Esophagus (tissue), 2 donors: Measurements from ENCODE around the gene IRAK1BP1. TPM values are rescaled to one million over a fixed set of nuclear protein-coding genes. Genes with fewer than 3 reads are reported as not detected.
"Not testable (repeated sequence)": the region's sequence is repeated elsewhere in the genome, so short reads cannot be mapped to it uniquely, and the experiment has no call there.

ENCODE experiments used
- H3K27ac ChIP-seq, 2 donors: one replicate each; pipeline ENCODE4 v1.5.1; 2013; ENCODE audit warnings: low read depth in 2 of 2, mild to moderate bottlenecking in 2 of 2, inconsistent platforms in 1 of 2, low read length in 1 of 2, moderate library complexity in 1 of 2
- H3K27me3 ChIP-seq, 2 donors: one replicate each; pipeline ENCODE4 v1.6.1; 2013; ENCODE audit warnings: low read length in 2 of 2, control low read depth in 1 of 2, mild to moderate bottlenecking in 1 of 2; ENCODE audit not compliant: insufficient read depth in 2 of 2, control insufficient read depth in 1 of 2
- H3K36me3 ChIP-seq, 2 donors: one replicate each; pipeline ENCODE4 v1.6.1; 2013; ENCODE audit warnings: low read length in 1 of 2; ENCODE audit not compliant: control insufficient read depth in 2 of 2, insufficient read depth in 2 of 2
- H3K4me1 ChIP-seq, 2 donors: one replicate each; pipeline ENCODE4 v1.6.1; 2013; ENCODE audit warnings: low read length in 1 of 2; ENCODE audit not compliant: control insufficient read depth in 2 of 2, insufficient read depth in 2 of 2
- H3K4me3 ChIP-seq, 2 donors: one replicate each; pipeline ENCODE4 v1.5.1; 2013; ENCODE audit warnings: low read length in 2 of 2, mild to moderate bottlenecking in 2 of 2, low read depth in 1 of 2, moderate library complexity in 1 of 2
- H3K9me3 ChIP-seq, 2 donors: one replicate each; pipeline ENCODE4 v1.6.1; 2013; ENCODE audit warnings: mild to moderate bottlenecking in 2 of 2, low read depth in 1 of 2, low read length in 1 of 2, moderate library complexity in 1 of 2; ENCODE audit not compliant: control insufficient read depth in 2 of 2, insufficient read depth in 1 of 2
- WGBS, 2 donors: extraction: QIAGEN DNeasy Blood & Tissue Kit; methylation state at CpG; one replicate each; pipeline ENCODE4 v1.1.7; 2013; 5-methylcytosine and 5-hydroxymethylcytosine counted together
- polyA plus RNA-seq, 2 donors: library from polyadenylated mRNA; stranded (reverse); fragments of 200-250 nt; gene quantifications; one replicate each; pipeline ENCODE4 v1.2.3, GENCODE V29; 2013
- donor health status: healthy with polysubstance abuse.
- donor health status: Bipolar disorder and iron deficiency.

The IRAK1BP1 gene
- polyA plus RNA-seq, 2 donors, result 0.69 to 1.9 TPM

- Histone ChIP-seq H3K27ac (no peak overlapping the region), H3K4me3 (no peak overlapping the region)
- WGBS, 2 donors, result 64 to 75% methylated on average over 9 of the region's 9 CpGs
Measured at GRCh38 chr6:78911218-78911940, 44.0 kb downstream of the IRAK1BP1 start.

GRCh38 chr6:78916411-78916810 lies 49.1 kb downstream of the IRAK1BP1 start:
- 54 to 73% methylated on average over 3 of the region's 3 CpGs for WGBS, 2 donors
- H3K27me3 ChIP-seq, result no peaks in the 10 kb centered on the region
- H3K36me3 ChIP-seq, result no peaks in the 10 kb centered on the region
- no peaks in the 10 kb centered on the region for H3K4me1 ChIP-seq
- H3K4me3 ChIP-seq, result no peak overlapping the region
- peaks cover 0 to 5% of the 10 kb centered on the region in 2 donors for H3K9me3 ChIP-seq
- H3K27ac ChIP-seq, result no peak overlapping the region

More at GRCh38 chr6:78911218-78911940, 44.0 kb downstream of the IRAK1BP1 start:
- Histone ChIP-seq H3K4me1 (peaks cover 0 to 8% of the 10 kb centered on the region in 2 donors), H3K27me3 (no peaks in the 10 kb centered on the region), H3K36me3 (no peaks in the 10 kb centered on the region), H3K9me3 (peaks cover 0 to 5% of the 10 kb centered on the region in 2 donors)

GRCh38 chr6:78917788-78918187 lies 50.4 kb downstream of the IRAK1BP1 start:
- Histone ChIP-seq H3K9me3 (peaks cover 0 to 7% of the 10 kb centered on the region in 2 donors), H3K4me1 (no peaks in the 10 kb centered on the region), H3K36me3 (no peaks in the 10 kb centered on the region), H3K27me3 (no peaks in the 10 kb centered on the region), H3K4me3 (no peak overlapping the region), H3K27ac (no peak overlapping the region)
- WGBS, 2 donors, result 80 to 95% methylated on average over 1 of the region's 1 CpG

- not testable (repeated sequence) for H3K36me3 ChIP-seq, H3K27me3 ChIP-seq, H3K9me3 ChIP-seq, H3K27ac ChIP-seq, H3K4me1 ChIP-seq, H3K4me3 ChIP-seq
- WGBS, 2 donors, result 84 to 92% methylated on average over 10 of the region's 10 CpGs
Measured at GRCh38 chr6:78921168-78921567, 53.8 kb downstream of the IRAK1BP1 start.

GRCh38 chr6:78925317-78925716 lies 58.0 kb downstream of the IRAK1BP1 start:
- no peaks in the 10 kb centered on the region for H3K27me3 ChIP-seq
- peaks cover 0 to 7% of the 10 kb centered on the region in 2 donors for H3K9me3 ChIP-seq
- WGBS, 2 donors, result 83 to 86% methylated on average over 3 of the region's 3 CpGs
- H3K36me3 ChIP-seq, result no peaks in the 10 kb centered on the region
- no peaks in the 10 kb centered on the region for H3K4me1 ChIP-seq
- H3K4me3 ChIP-seq, result no peak overlapping the region
- no peak overlapping the region for H3K27ac ChIP-seq

- Histone ChIP-seq H3K27ac (no peak overlapping the region), H3K27me3 (no peaks in the 10 kb centered on the region), H3K4me1 (no peaks in the 10 kb centered on the region), H3K36me3 (peaks cover 0 to 1% of the 10 kb centered on the region in 2 donors), H3K9me3 (peaks cover 0 to 2% of the 10 kb centered on the region in 2 donors), H3K4me3 (no peak overlapping the region)
- 97 to 98% methylated on average over 2 of the region's 2 CpGs for WGBS, 2 donors
Measured at GRCh38 chr6:78935553-78935952, 68.2 kb downstream of the IRAK1BP1 start.

- WGBS, 2 donors, result 96 to 97% methylated on average over 2 of the region's 2 CpGs
- Histone ChIP-seq H3K9me3 (no peaks in the 10 kb centered on the region), H3K27ac (no peak overlapping the region), H3K36me3 (peaks cover 0 to 3% of the 10 kb centered on the region in 2 donors), H3K27me3 (no peaks in the 10 kb centered on the region), H3K4me1 (no peaks in the 10 kb centered on the region), H3K4me3 (no peak overlapping the region)
Measured at GRCh38 chr6:78936515-78936914, 69.2 kb downstream of the IRAK1BP1 start.

- Histone ChIP-seq H3K36me3 (peaks cover 2 to 3% of the 10 kb centered on the region in 2 donors), H3K4me3 (no peak overlapping the region), H3K9me3 (no peaks in the 10 kb centered on the region), H3K27me3 (no peaks in the 10 kb centered on the region), H3K4me1 (no peaks in the 10 kb centered on the region), H3K27ac (no peak overlapping the region)
- 100% methylated on average over 1 of the region's 1 CpG for WGBS, 2 donors
Measured at GRCh38 chr6:78942446-78942845, 75.1 kb downstream of the IRAK1BP1 start.

GRCh38 chr6:78947529-78947928 lies 80.2 kb downstream of the IRAK1BP1 start:
- H3K4me1 ChIP-seq, result no peaks in the 10 kb centered on the region

GRCh38 chr6:78947962-78948361 lies 80.6 kb downstream of the IRAK1BP1 start:
- Histone ChIP-seq H3K4me1 (no peaks in the 10 kb centered on the region), H3K36me3 (peaks cover 4 to 6% of the 10 kb centered on the region in 2 donors)

More at GRCh38 chr6:78947529-78947928, 80.2 kb downstream of the IRAK1BP1 start:
- H3K4me3 ChIP-seq, result no peak overlapping the region
- H3K9me3 ChIP-seq, result peaks cover 0 to 4% of the 10 kb centered on the region in 2 donors
- peaks cover 4 to 6% of the 10 kb centered on the region in 2 donors for H3K36me3 ChIP-seq
- H3K27me3 ChIP-seq, result no peaks in the 10 kb centered on the region
- WGBS, 2 donors, result 80 to 84% methylated on average over 2 of the region's 2 CpGs
- H3K27ac ChIP-seq, result no peak overlapping the region

More at GRCh38 chr6:78947962-78948361, 80.6 kb downstream of the IRAK1BP1 start:
- H3K27ac ChIP-seq, result no peak overlapping the region
- 93 to 98% methylated on average over 2 of the region's 2 CpGs for WGBS, 2 donors
- H3K27me3 ChIP-seq, result no peaks in the 10 kb centered on the region
- no peak overlapping the region for H3K4me3 ChIP-seq
- peaks cover 0 to 4% of the 10 kb centered on the region in 2 donors for H3K9me3 ChIP-seq
